Fibroblast of lung (primary cell): ENCODE results near the gene EML1. TPM values are rescaled to one million over a fixed set of nuclear protein-coding genes. Genes with fewer than 3 reads are reported as not detected.

Experiments used
- DNase-seq, 2 donors: peaks; one replicate each; pipeline versions ENCODE4 v3.0.0 to v3.0.0-alpha.2; 2010; ENCODE audit warnings: low read depth in 2 of 2
- H2AFZ ChIP-seq: 2 replicates; pipeline ENCODE4 v1.5.1; 2012; ENCODE audit warnings: low read length, control low read depth, inconsistent platforms
- H3K27ac ChIP-seq: 2 replicates; pipeline ENCODE4 v1.5.1; 2011; ENCODE audit warnings: low read length, control low read depth; ENCODE audit not compliant: insufficient read depth
- H3K27me3 ChIP-seq: 2 replicates; pipeline ENCODE4 v1.5.1; 2011; ENCODE audit warnings: mild to moderate bottlenecking, low read length; ENCODE audit not compliant: control insufficient read depth, insufficient read depth
- H3K36me3 ChIP-seq: 2 replicates; pipeline ENCODE4 v1.5.1; 2011; ENCODE audit warnings: low read length; ENCODE audit not compliant: control insufficient read depth, insufficient read depth
- H3K4me1 ChIP-seq: 2 replicates; pipeline ENCODE4 v1.5.1; 2011; ENCODE audit warnings: low read length; ENCODE audit not compliant: control insufficient read depth, insufficient read depth; ENCODE audit errors: extremely low read depth
- H3K4me2 ChIP-seq: 2 replicates; pipeline ENCODE4 v1.5.1; 2011; ENCODE audit warnings: low read length, control low read depth; ENCODE audit not compliant: insufficient read depth; ENCODE audit errors: extremely low read depth
- H3K4me3 ChIP-seq, 4 experiments: fragments of 200-600 bp in 1 of 4; sonication (generic) in 1 of 4; replicated peaks in 1 of 4; 2 replicates each; pipeline ENCODE4 v1.5.1; 2011 to 2016; ENCODE audit warnings: low read length in 4 of 4, low read depth in 3 of 4, mild to moderate bottlenecking in 3 of 4, control low read depth in 2 of 4, inconsistent platforms in 1 of 4, mixed read lengths in 1 of 4; ENCODE audit not compliant: insufficient read depth in 1 of 4; ENCODE audit errors: control extremely low read depth in 1 of 4
- H3K79me2 ChIP-seq: 2 replicates; pipeline ENCODE4 v1.5.1; 2012; ENCODE audit warnings: mild to moderate bottlenecking, low read length, inconsistent platforms; ENCODE audit not compliant: control insufficient read depth, insufficient read depth
- H3K9ac ChIP-seq: 2 replicates; pipeline ENCODE4 v1.5.1; 2011; ENCODE audit warnings: mild to moderate bottlenecking, low read length, control low read depth; ENCODE audit not compliant: insufficient read depth
- H3K9me3 ChIP-seq: 2 replicates; pipeline ENCODE4 v1.5.1; 2012; ENCODE audit warnings: low read depth, low read length; ENCODE audit not compliant: control insufficient read depth, insufficient read depth
- H4K20me1 ChIP-seq: 2 replicates; pipeline ENCODE4 v1.5.1; 2011; ENCODE audit warnings: low read length; ENCODE audit not compliant: control insufficient read depth, insufficient read depth; ENCODE audit errors: extremely low read depth
- CTCF ChIP-seq, 2 donors: IDR thresholded peaks in 1 of 2; conservative IDR thresholded peaks in 1 of 2; 1 replicate in 1 of 2; 2 replicates in 1 of 2; pipeline ENCODE4 v1.5.1; 2011 to 2012; ENCODE audit warnings: low read length in 2 of 2, control low read depth in 1 of 2, inconsistent platforms in 1 of 2, low read depth in 1 of 2, mild to moderate bottlenecking in 1 of 2
- EZH2 ChIP-seq: IDR thresholded peaks from 2 replicates; pipeline ENCODE4 v1.5.1; 2012; ENCODE audit warnings: low read length, control low read depth, mild to moderate bottlenecking; ENCODE audit errors: missing control alignments
- polyA plus RNA-seq, 2 donors: library from polyadenylated mRNA; depleted of rRNA in 1 of 2; stranded (reverse) in 1 of 2; unstranded in 1 of 2; fragments of >200 nt; gene quantifications; 2 replicates each; pipeline ENCODE4 v1.2.1, GENCODE V29; 2011 to 2012; ENCODE audit warnings: missing spikeins in 1 of 2
- total RNA-seq: library from RNA; depleted of rRNA; stranded (reverse); fragments of >200 nt; gene quantifications from 2 replicates; pipeline ENCODE4 v1.2.1, GENCODE V29; 2014

Gene EML1
- total and polyA plus RNA-seq, 2 donors (not counting 1 experiment from before 2014, with no cell fraction given): 22.4 to 74.5 TPM

DNA sequence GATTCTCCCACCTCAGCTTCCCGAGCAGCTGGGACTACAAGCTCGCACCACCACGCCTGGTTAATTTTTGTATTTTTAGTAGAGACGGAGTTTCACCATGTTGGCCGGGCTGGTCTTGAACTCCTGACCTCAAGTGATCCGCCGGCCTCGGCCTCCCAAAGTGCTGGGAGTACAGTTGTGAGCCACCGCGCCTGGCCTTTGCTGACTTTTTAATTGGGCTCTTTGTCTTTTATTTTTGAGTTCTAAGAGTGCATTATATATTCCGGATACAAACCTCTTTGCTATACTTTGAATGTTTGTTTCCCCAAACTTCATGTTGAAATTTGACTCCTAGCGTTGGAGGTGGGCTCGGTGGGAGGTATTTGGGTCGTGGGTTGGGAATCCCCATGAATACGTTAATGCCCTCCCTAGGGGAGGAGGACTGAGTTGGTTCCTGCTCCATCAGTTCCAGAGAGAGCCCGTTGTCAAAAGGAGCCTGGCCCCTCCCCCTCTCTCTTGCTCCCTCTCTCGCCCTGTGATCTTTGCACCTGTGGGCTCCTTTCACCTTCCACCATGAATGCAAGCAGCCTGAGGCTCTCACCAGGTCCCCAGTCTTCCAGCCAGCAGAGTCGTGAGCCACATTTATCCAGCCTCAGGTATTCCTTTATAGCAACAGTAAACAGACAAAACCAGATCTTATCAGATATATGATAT lies 168.8 kb downstream of the EML1 start:
- H2AFZ ChIP-seq: no peak overlapping the region
- H3K36me3 ChIP-seq: no peaks in the 10 kb centered on the region
- no peak overlapping the region for H3K4me2 ChIP-seq
- no peaks in the 10 kb centered on the region for H3K4me1 ChIP-seq
- no peak overlapping the region for H3K9ac ChIP-seq
- no peak for DNase-seq
- no peaks in the 10 kb centered on the region for H3K79me2 ChIP-seq
- no peaks in the 10 kb centered on the region for H4K20me1 ChIP-seq
- H3K27me3 ChIP-seq: peaks cover 4% of the 10 kb centered on the region
- TF ChIP-seq CTCF (conservative IDR thresholded peaks at IDR 0.05 in 1 of 2, IDR thresholded peaks at IDR 0.05 in 1 of 2; ENCODE audit: low read depth in 1 of 2, low read length in 2 of 2) (no peak), EZH2 (no peak)
- H3K9me3 ChIP-seq: no peaks in the 10 kb centered on the region
- H3K27ac ChIP-seq: no peak overlapping the region
- no peak overlapping the region for H3K4me3 ChIP-seq

DNA sequence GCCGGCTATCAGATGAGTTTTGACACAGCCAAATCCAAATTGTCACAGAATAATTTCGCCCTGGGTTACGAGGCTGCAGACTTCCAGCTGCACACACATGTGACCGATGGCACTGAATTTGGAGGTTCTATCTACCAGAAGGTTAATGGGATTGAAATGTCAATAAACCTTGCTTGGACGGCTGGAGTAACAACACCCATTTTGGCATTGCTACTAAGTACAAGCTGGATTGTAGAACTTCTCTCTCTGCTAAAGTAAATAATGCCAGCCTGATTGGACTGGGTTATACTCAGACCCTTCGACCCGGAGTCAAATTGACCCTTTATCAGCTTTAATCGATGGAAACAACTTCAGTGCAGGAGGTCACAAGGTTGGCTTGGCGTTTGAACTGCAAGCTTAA lies 171.8 kb downstream of the EML1 start:
- H2AFZ ChIP-seq: no peak overlapping the region
- H3K9me3 ChIP-seq: no peaks in the 10 kb centered on the region
- DNase-seq: no peak

More for the DNA sequence above, 171.8 kb downstream of the EML1 start:
- Histone ChIP-seq H3K79me2 (no peaks in the 10 kb centered on the region), H3K4me3 (no peak overlapping the region), H3K27me3 (no peaks in the 10 kb centered on the region), H3K27ac (no peak overlapping the region), H4K20me1 (no peaks in the 10 kb centered on the region), H3K4me1 (peaks cover 9% of the 10 kb centered on the region), H3K4me2 (no peak overlapping the region), H3K9ac (no peak overlapping the region), H3K36me3 (no peaks in the 10 kb centered on the region)
- no peak for TF ChIP-seq CTCF (conservative IDR thresholded peaks at IDR 0.05 in 1 of 2, IDR thresholded peaks at IDR 0.05 in 1 of 2; ENCODE audit: low read depth in 1 of 2, low read length in 2 of 2)
- no peak for TF ChIP-seq EZH2
